Loucy (cell line): Measurements from ENCODE around the gene CDKL1.

Experiments
- EZH2phosphoT487 ChIP-seq: fragments of 200-600 bp; IDR thresholded peaks from 2 replicates; pipeline ENCODE4 v1.6.1; 2018; ENCODE audit warnings: antibody characterized with exemption, mild to moderate bottlenecking, moderate library complexity, borderline replicate concordance
- TF ChIP-seq, protein P1 (sequence below): fragments of 200-600 bp; sonication (generic); conservative IDR thresholded peaks from 2 replicates; pipeline ENCODE4 v1.5.1; 2014; ENCODE audit warnings: mild to moderate bottlenecking, antibody characterized with exemption, low read length

DNA sequence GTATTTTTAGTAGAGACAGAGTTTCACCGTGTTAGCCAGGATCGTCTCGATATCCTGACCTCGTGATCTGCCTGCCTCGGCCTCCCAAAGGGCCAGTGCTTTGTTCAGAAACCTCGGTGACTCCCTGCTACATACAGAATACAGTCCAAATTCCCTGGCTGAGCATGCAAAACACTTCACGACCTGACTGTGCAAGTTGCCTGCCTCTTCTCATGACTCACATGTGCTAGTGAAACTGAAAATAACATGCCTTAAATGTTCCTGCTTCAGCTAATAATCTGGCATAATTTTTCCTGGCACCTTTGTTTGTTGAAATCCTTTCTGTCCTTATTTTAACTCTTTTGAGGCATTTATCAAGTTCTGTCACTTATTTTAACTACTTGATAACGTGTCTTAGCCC lies 76.4 kb downstream of the CDKL1 start:
- TF ChIP-seq, protein P1, sequence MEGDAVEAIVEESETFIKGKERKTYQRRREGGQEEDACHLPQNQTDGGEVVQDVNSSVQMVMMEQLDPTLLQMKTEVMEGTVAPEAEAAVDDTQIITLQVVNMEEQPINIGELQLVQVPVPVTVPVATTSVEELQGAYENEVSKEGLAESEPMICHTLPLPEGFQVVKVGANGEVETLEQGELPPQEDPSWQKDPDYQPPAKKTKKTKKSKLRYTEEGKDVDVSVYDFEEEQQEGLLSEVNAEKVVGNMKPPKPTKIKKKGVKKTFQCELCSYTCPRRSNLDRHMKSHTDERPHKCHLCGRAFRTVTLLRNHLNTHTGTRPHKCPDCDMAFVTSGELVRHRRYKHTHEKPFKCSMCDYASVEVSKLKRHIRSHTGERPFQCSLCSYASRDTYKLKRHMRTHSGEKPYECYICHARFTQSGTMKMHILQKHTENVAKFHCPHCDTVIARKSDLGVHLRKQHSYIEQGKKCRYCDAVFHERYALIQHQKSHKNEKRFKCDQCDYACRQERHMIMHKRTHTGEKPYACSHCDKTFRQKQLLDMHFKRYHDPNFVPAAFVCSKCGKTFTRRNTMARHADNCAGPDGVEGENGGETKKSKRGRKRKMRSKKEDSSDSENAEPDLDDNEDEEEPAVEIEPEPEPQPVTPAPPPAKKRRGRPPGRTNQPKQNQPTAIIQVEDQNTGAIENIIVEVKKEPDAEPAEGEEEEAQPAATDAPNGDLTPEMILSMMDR: no peak
- no peak for TF ChIP-seq EZH2phosphoT487
